HG02642 (cell line): ENCODE results near the gene ZNG1F.
A peak's percentile ranks its signal among the peaks of the same experiment; 100 is the strongest.
"Not testable (repeated sequence)": the region's sequence is repeated elsewhere in the genome, so short reads cannot be mapped to it uniquely, and the experiment has no call there.

Experiments used
- ATAC-seq: cut with Tn5 transposase; IDR thresholded peaks from one replicate; pipeline ENCODE4 v1.9.1; 2021; ENCODE audit warnings: mild to moderate bottlenecking; ENCODE audit not compliant: unreplicated experiment, poor library complexity

ZNG1F gene

DNA sequence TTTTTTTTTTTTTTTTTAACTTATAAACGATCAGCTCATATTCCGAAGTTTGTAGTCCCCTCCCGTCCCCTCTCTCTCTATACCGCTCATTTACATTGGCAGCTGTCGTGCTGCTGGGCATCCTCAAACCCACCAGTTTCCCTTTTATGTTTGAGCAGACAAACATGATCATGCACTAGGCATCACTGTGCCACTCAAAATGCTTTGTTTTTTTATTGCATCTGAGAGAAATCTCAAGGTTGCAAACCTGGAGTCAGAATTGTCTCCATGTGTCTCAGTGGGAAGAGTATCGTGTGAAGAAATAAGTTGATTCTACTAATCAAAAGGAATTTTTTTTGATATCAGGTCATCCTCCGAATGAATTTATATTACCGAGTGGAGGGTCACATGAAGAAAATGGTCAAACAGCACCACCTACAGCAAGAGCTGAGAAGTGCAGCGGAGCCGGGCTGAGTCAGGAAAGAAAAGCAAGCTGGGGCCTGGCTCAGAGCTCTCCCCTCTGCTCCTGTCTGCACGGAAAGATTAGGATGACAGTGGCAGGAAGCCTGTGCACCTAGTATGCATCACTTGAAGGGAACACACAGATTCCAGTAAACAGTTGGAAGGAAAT, 100.6 kb downstream of the ZNG1F start:
- ATAC-seq = peak; percentile 87

DNA sequence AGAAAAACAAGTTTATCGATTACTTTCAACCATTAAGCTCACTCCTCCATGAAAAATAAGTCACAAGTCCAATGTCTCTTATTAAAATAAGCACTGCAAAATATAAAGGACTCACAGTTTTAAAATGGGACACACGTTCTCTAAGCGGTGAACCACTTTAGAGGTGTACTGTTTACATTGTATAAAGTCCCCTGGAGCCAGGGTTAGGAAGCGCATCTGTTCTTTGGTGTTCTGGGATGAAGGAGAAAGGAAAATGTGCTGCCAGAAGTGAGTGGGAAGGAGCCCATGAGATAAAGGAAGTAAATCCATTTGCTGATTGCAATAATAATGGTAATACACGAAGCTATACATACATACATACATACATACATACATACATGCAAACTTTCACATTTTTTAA, 101.2 kb downstream of the ZNG1F start:
- ATAC-seq = not testable (repeated sequence)

GRCh38 chr9:41087157-41087780, 101.8 kb downstream of the ZNG1F start:
- ATAC-seq = not testable (repeated sequence)

- ATAC-seq = not testable (repeated sequence)
These were observed 102.4 kb downstream of the ZNG1F start for GRCh38 chr9:41086685-41087084.

DNA sequence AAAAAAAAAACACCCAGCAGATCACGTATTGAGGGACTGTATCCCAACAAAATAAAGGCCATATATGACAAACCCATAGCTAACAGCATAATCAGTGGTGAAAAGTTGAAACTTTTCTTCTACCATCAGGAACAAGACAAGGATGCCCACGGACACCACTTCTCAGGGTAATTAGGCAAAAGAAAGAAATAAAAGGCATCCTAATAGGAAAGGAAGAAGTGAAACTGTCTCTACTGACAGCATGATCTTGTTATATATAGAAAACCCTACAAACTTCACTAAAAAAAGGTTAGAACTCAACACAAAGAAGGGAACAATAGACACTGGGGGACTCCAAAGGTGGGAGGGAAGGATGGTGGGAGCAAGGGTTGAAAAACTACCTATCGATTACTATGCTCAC, 102.9 kb downstream of the ZNG1F start:
- not testable (repeated sequence) for ATAC-seq

GRCh38 chr9:41082358-41082757, 106.8 kb downstream of the ZNG1F start:
- ATAC-seq = not testable (repeated sequence)
